Liver (tissue), 9 donors: ENCODE data around the gene CELA3B. TPM values are rescaled to one million over a fixed set of nuclear protein-coding genes. Genes with fewer than 3 reads are reported as not detected.

Experiments
- DNase-seq: peaks from one replicate; pipeline ENCODE4 v3.0.0-alpha.2; 2017; ENCODE audit warnings: low spot score
- H3K27ac ChIP-seq, 2 donors: one replicate each; pipeline ENCODE4 v1.7.0; 2013; ENCODE audit warnings: inconsistent platforms in 2 of 2, low read length in 2 of 2, control low read depth in 1 of 2, low read depth in 1 of 2, mild to moderate bottlenecking in 1 of 2
- H3K27me3 ChIP-seq, 4 donors: one replicate each; pipeline versions ENCODE4 v1.6.1 to v1.7.0; 2013; ENCODE audit warnings: low read length in 3 of 4, inconsistent platforms in 1 of 4, mild to moderate bottlenecking in 1 of 4, moderate library complexity in 1 of 4; ENCODE audit not compliant: control insufficient read depth in 4 of 4, insufficient read depth in 4 of 4
- H3K36me3 ChIP-seq, 4 donors: one replicate each; pipeline versions ENCODE4 v1.6.1 to v1.7.0; 2013; ENCODE audit warnings: low read length in 3 of 4, mild to moderate bottlenecking in 3 of 4, low read depth in 1 of 4, moderate library complexity in 1 of 4; ENCODE audit not compliant: control insufficient read depth in 4 of 4, insufficient read depth in 3 of 4
- H3K4me1 ChIP-seq, 4 donors: one replicate each; pipeline versions ENCODE4 v1.6.1 to v1.7.0; 2013; ENCODE audit warnings: low read length in 3 of 4, mild to moderate bottlenecking in 3 of 4, moderate library complexity in 1 of 4; ENCODE audit not compliant: control insufficient read depth in 4 of 4, insufficient read depth in 4 of 4
- H3K4me3 ChIP-seq, 3 donors: one replicate each; pipeline versions ENCODE4 v1.6.1 to v1.7.0; 2013; ENCODE audit warnings: low read length in 3 of 3, control low read depth in 1 of 3, low read depth in 1 of 3, mild to moderate bottlenecking in 1 of 3
- H3K9ac ChIP-seq, 2 donors: one replicate each; pipeline ENCODE4 v1.7.0; 2013; ENCODE audit warnings: low read length in 2 of 2, mild to moderate bottlenecking in 2 of 2, moderate library complexity in 2 of 2, control low read depth in 1 of 2, low read depth in 1 of 2
- H3K9me3 ChIP-seq, 4 donors: one replicate each; pipeline versions ENCODE4 v1.6.1 to v1.7.0; 2013; ENCODE audit warnings: low read length in 3 of 4; ENCODE audit not compliant: control insufficient read depth in 4 of 4
- GABPA ChIP-seq, 2 donors: IDR thresholded peaks in 1 of 2; conservative IDR thresholded peaks in 1 of 2; 2 replicates each; pipeline ENCODE4 v1.6.1; 2016; ENCODE audit warnings: antibody characterized with exemption in 2 of 2, mild to moderate bottlenecking in 1 of 2, moderate library complexity in 1 of 2
- HNF4G ChIP-seq: IDR thresholded peaks from 2 replicates; pipeline ENCODE4 v1.6.1; 2016; ENCODE audit warnings: antibody characterized with exemption
- JUND ChIP-seq, 2 donors: IDR thresholded peaks; 2 replicates each; pipeline ENCODE4 v1.6.1; 2016; ENCODE audit warnings: antibody characterized with exemption in 2 of 2
- MAX ChIP-seq: IDR thresholded peaks from 2 replicates; pipeline ENCODE4 v1.6.1; 2016; ENCODE audit warnings: antibody characterized with exemption
- NR2F2 ChIP-seq: IDR thresholded peaks from 2 replicates; pipeline ENCODE4 v1.6.1; 2016; ENCODE audit warnings: antibody characterized with exemption
- RAD21 ChIP-seq, 2 donors: IDR thresholded peaks; 2 replicates each; pipeline ENCODE4 v1.6.1; 2016; ENCODE audit warnings: antibody characterized with exemption in 2 of 2, mild to moderate bottlenecking in 2 of 2
- SP1 ChIP-seq: IDR thresholded peaks from 2 replicates; pipeline ENCODE4 v1.6.1; 2018; ENCODE audit warnings: antibody characterized with exemption, mild to moderate bottlenecking
- TAF1 ChIP-seq: conservative IDR thresholded peaks from 2 replicates; pipeline ENCODE4 v1.6.1; 2016; ENCODE audit warnings: antibody characterized with exemption, mild to moderate bottlenecking
- ZBTB33 ChIP-seq: IDR thresholded peaks from 2 replicates; pipeline ENCODE4 v1.6.1; 2016; ENCODE audit warnings: antibody characterized with exemption
- WGBS: extraction: QIAGEN DNeasy Blood & Tissue Kit; methylation state at CpG from one replicate; pipeline ENCODE4 v1.1.7; 2013; 5-methylcytosine and 5-hydroxymethylcytosine counted together
- polyA plus RNA-seq, 2 donors: library from polyadenylated mRNA; stranded (reverse) in 1 of 2; unstranded in 1 of 2; fragments of 200-250 nt in 1 of 2; fragments of >200 nt in 1 of 2; fragmentation: Nextera tagmentation in 1 of 2; extraction: Ambion mirVana in 1 of 2; gene quantifications; one replicate each; pipeline versions ENCODE4 v1.2.1 to v1.2.3, GENCODE V29; 2013 to 2015
- total RNA-seq, 2 donors: library from RNA; depleted of rRNA; stranded (reverse); fragments of >200 nt; gene quantifications; one replicate each; pipeline ENCODE4 v1.2.3, GENCODE V29; 2014
- TF ChIP-seq, protein P1 (sequence below): IDR thresholded peaks from 2 replicates; pipeline ENCODE4 v1.6.1; 2016; ENCODE audit warnings: antibody characterized with exemption
- TF ChIP-seq, protein P2 (sequence below): fragments of 150-350 bp; IDR thresholded peaks from 2 replicates; pipeline ENCODE4 v1.5.1; 2017; ENCODE audit warnings: improper control_type of control experiment, low read depth, low read length; ENCODE audit not compliant: missing input control
- TF ChIP-seq, protein P3 (sequence below): IDR thresholded peaks from 2 replicates; pipeline ENCODE4 v1.6.1; 2016; ENCODE audit warnings: antibody characterized with exemption, mild to moderate bottlenecking
- donor health status: healthy.
- donor health status: healthy.
- donor health status: healthy.
- donor health status: healthy.
- donor health status: healthy.

The CELA3B gene
- total and polyA plus RNA-seq, 4 donors: not detected

DNA sequence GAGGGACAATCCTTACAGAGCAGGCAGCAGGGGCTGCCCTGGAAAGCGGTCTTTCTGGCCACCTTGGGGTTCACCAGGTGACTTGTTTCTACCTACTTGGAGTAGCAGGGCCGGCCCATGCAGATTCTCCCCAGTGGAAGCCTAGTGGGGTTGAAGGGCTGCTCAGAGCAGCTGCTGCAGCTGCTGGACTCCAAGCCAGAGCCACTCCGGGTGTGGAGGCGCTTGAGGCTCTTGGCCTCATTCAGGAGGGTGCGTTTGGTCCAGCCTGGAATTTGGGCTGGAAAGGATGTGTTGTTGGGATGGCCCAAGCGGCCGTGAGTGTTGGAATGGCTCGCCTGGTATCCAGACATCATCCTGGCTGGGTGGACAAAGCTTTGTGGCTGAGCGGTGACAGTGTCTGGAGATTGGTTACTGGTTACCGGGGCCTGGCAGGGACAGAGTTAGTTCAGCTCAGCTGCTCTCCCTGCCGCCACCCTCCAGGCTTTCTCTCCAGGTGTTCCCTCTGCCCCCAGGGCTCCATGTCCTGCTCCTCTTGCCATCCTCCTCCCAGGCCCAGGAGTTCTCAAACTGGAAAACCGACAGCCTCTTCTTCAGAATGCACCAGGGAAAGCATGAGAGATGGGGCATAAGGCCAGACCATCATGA is 25.5 kb upstream of the CELA3B start:
- no peak for TF ChIP-seq MAX
- no peak for TF ChIP-seq RAD21 (IDR thresholded peaks at IDR 0.05)
- no peak for TF ChIP-seq HNF4G
- no peak for TF ChIP-seq ZBTB33
- no peak for TF ChIP-seq JUND (IDR thresholded peaks at IDR 0.05)
- TF ChIP-seq, protein P1, sequence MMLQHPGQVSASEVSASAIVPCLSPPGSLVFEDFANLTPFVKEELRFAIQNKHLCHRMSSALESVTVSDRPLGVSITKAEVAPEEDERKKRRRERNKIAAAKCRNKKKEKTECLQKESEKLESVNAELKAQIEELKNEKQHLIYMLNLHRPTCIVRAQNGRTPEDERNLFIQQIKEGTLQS: no peak
- TF ChIP-seq GABPA (IDR thresholded peaks at IDR 0.05 in 1 of 2, conservative IDR thresholded peaks at IDR 0.05 in 1 of 2): no peak
- TF ChIP-seq, protein P2, sequence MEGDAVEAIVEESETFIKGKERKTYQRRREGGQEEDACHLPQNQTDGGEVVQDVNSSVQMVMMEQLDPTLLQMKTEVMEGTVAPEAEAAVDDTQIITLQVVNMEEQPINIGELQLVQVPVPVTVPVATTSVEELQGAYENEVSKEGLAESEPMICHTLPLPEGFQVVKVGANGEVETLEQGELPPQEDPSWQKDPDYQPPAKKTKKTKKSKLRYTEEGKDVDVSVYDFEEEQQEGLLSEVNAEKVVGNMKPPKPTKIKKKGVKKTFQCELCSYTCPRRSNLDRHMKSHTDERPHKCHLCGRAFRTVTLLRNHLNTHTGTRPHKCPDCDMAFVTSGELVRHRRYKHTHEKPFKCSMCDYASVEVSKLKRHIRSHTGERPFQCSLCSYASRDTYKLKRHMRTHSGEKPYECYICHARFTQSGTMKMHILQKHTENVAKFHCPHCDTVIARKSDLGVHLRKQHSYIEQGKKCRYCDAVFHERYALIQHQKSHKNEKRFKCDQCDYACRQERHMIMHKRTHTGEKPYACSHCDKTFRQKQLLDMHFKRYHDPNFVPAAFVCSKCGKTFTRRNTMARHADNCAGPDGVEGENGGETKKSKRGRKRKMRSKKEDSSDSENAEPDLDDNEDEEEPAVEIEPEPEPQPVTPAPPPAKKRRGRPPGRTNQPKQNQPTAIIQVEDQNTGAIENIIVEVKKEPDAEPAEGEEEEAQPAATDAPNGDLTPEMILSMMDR: no peak
- TF ChIP-seq TAF1: no peak
- no peak for TF ChIP-seq NR2F2
- Histone ChIP-seq H3K36me3 (no peaks in the 10 kb centered on the region), H3K4me3 (no peak overlapping the region), H3K4me1 (peaks cover 0 to 2% (median 0%) of the 10 kb centered on the region in 4 donors), H3K27me3 (no peaks in the 10 kb centered on the region), H3K9me3 (no peaks in the 10 kb centered on the region), H3K9ac (no peak overlapping the region), H3K27ac (no peak overlapping the region)
- 86% methylated on average over 12 of the region's 12 CpGs for WGBS
- DNase-seq: no peak

DNA sequence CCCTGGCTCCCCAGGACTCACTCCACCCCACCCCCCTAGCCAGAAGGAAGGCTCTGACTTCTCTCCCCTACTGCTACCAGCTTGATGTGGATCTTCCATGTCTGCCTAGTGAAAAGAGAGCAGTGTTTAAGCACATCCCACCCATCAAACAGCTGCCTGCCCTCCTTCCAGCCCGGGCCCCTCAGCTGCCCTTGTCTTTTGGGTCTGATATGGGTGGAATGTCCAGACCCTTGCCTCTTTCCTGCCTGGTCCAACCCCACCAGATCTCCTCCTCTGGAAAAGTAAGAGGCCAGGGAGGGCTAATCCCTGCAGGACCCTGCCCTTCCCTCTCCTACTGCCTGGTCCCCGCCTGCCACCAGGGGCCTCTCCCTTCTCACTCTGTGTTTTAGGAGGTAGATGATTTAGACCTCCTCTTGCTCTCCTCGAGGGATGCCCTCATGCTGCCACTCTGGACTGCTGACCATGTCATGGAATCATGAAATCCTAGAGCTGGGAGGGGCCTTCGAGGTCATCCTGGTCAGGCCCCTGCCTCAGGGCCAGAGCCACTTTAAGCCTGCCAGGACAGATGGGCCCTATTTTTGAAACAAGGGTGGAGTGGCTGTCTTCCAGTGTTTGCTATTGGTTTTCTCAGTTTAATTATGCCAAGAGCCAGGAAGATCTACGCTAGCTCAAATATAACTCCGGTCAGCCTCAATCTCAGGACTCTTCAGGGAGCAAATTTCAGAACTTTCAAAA is 23.9 kb upstream of the CELA3B start:
- WGBS: 86% methylated on average over 6 of the region's 6 CpGs
- Histone ChIP-seq H3K9ac (no peak overlapping the region), H3K27me3 (no peaks in the 10 kb centered on the region), H3K4me1 (peaks cover 0 to 8% (median 0%) of the 10 kb centered on the region in 4 donors), H3K4me3 (no peak overlapping the region), H3K27ac (no peak overlapping the region), H3K9me3 (no peaks in the 10 kb centered on the region), H3K36me3 (no peaks in the 10 kb centered on the region)
- no peak for DNase-seq
- TF ChIP-seq, protein P1: no peak
- TF ChIP-seq SP1: no peak
- TF ChIP-seq, protein P3, sequence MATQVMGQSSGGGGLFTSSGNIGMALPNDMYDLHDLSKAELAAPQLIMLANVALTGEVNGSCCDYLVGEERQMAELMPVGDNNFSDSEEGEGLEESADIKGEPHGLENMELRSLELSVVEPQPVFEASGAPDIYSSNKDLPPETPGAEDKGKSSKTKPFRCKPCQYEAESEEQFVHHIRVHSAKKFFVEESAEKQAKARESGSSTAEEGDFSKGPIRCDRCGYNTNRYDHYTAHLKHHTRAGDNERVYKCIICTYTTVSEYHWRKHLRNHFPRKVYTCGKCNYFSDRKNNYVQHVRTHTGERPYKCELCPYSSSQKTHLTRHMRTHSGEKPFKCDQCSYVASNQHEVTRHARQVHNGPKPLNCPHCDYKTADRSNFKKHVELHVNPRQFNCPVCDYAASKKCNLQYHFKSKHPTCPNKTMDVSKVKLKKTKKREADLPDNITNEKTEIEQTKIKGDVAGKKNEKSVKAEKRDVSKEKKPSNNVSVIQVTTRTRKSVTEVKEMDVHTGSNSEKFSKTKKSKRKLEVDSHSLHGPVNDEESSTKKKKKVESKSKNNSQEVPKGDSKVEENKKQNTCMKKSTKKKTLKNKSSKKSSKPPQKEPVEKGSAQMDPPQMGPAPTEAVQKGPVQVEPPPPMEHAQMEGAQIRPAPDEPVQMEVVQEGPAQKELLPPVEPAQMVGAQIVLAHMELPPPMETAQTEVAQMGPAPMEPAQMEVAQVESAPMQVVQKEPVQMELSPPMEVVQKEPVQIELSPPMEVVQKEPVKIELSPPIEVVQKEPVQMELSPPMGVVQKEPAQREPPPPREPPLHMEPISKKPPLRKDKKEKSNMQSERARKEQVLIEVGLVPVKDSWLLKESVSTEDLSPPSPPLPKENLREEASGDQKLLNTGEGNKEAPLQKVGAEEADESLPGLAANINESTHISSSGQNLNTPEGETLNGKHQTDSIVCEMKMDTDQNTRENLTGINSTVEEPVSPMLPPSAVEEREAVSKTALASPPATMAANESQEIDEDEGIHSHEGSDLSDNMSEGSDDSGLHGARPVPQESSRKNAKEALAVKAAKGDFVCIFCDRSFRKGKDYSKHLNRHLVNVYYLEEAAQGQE: no peak
